ENCODE data around the gene PLCB3.
A peak's percentile ranks its signal among the peaks of the same experiment; 100 is the strongest.

The PLCB3 gene

DNA sequence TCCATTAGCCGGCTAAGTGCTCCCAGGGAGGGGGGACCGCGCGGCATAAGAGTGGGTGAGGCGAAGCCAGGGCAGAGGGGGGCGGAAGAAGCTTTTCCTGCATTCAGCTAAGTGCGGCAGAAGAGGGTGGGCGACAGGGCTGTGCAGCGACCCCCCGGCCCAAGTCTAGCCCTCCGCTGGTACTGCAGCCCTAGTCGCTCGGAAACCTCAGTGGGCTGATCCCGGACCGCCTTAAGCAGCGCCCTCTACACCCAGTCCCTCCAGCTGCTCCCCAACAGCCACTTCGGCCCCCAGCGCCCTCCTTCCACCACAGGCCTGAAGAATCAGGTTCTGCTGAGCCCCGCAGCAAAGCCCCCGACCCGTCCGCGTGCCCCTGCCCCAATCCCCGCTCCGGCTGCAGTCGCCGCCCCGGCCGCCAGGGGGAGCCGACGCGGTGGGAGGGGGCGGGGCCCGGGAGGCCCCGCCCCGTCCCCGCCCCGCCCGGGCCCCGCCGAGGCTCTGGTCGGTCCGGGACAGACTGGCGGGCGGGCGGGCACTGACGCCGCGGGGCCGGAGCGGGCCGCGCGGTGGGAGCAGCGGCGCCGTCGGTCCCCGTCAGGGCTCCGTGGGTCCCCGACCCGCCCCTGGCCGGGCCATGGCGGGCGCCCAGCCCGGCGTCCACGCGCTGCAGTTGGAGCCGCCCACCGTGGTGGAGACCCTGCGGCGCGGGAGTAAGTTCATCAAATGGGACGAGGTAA is at the start of gene PLCB3:
PLCB3 (plus strand) TSS at position 515 of the 737 bp plus-strand sequence; CDS start at position 635, 120 bp downstream.
- peak; percentile 88 for DNase-seq (ENCODE audit: low spot score)

- DNase-seq (ENCODE audit: low spot score): no peak
Observed at GRCh38 chr11:64201543-64201942, 49.8 kb upstream of the PLCB3 start.

DNA sequence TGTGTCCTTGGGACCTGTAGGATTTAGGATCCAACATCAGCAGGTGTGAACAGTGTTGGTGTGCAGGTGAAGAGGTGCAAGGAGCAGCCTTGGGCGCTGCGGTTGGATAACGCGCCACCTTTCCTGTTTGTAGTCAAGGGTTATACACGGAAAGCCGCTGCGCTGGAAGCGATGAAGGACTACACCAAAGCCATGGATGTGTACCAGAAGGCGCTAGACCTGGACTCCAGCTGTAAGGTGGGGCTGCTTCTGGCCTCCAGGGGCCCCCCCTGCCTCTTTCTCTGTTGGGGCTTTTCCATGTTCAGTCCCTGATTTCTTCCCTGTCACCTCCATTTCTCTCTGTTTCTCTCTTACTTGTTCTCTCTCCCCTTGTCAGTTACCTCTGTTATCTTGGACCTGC is 48.3 kb upstream of the PLCB3 start:
- no peak for DNase-seq (ENCODE audit: low spot score)

DNA sequence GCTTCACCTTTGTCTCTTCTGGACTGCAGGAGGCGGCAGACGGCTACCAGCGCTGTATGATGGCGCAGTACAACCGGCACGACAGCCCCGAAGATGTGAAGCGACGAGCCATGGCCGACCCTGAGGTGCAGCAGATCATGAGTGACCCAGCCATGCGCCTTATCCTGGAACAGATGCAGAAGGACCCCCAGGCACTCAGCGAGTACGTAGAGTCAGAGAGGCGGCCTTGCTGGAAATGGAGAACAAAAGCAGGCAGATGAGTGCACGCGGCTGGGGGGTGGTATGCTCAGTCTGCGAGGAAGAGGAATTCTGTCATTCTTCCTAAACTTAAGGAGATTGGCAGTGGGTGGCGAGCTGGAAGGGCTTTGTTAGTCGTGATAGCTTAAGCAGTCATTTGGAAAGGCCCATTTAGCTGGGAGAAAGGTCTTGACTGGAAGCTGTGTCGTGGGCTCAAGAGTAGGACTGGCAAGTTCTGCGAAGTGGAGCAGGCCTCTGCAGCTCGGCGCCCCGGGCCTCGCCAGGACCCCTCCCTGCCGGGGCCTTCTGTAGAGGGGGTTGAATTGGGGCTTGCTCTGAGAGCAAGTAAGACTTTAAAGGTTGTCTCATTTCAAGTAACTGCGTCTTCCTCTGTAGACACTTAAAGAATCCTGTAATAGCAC is 47.8 kb upstream of the PLCB3 start:
- no peak for DNase-seq (ENCODE audit: low spot score)

DNA sequence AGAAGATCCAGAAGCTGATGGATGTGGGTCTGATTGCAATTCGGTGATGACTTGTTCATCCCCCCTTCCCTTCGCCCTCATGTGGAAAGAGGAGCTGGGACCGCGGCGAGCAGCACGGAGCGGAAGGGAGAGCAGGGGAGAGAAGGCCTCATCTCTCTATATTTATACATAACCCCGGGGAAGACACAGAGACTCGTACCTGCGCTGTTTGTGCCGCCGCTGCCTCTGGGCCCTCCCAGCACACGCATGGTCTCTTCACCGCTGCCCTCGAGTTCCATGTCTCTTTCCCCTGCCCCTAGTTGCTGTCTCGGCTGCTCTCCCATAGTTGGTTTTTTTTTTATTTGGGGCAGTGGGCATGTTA is 47.3 kb upstream of the PLCB3 start:
- no peak for DNase-seq (ENCODE audit: low spot score)

GRCh38 chr11:64204464-64204989 is 46.8 kb upstream of the PLCB3 start:
- peak; percentile 54 for DNase-seq (ENCODE audit: low spot score)

DNA sequence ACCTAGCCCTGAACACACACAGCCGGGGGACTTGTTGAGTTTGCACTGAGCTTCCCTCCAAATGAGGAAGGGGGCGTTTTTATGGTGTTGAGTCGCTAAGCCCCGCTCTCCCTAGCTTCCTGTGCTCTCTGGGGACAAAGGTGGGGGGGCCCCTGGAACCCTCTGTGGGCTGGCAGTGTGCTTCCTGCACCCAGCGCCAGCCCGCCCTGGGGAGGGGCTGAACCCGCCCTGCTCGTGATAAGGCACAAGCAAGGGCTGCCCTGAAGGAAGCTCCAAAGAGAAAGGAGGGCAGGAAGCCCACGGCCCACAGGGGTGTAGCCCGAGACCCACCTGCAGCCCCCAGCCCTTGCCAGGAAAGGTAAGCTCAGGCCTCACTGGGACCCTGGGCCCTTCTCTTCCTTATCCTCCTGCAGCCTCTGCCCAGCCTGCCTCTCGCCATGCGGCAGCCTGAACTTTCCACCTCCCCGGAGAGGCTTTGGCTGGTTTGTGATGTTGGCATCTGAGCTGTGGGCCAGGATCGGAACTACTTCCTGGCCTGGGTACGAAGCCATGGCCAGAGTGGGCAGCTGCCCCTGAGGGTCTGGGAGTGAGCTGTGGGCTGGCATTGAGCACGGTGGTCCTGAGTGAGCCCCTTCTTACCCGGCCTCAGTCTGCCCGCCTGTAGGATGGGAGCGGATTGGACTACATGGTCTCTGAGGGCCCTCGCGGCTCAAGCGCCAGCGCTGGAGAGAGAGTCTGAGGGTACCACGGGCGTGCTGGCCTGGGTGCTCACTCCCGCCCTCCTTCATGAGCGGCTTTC is 44.7 kb upstream of the PLCB3 start, which contains the start of gene FERMT3:
FERMT3 (plus strand) TSS at position 265 of the 799 bp plus-strand sequence. CDS start 644 bp downstream, outside the sequence.
- DNase-seq (ENCODE audit: low spot score): no peak

DNA sequence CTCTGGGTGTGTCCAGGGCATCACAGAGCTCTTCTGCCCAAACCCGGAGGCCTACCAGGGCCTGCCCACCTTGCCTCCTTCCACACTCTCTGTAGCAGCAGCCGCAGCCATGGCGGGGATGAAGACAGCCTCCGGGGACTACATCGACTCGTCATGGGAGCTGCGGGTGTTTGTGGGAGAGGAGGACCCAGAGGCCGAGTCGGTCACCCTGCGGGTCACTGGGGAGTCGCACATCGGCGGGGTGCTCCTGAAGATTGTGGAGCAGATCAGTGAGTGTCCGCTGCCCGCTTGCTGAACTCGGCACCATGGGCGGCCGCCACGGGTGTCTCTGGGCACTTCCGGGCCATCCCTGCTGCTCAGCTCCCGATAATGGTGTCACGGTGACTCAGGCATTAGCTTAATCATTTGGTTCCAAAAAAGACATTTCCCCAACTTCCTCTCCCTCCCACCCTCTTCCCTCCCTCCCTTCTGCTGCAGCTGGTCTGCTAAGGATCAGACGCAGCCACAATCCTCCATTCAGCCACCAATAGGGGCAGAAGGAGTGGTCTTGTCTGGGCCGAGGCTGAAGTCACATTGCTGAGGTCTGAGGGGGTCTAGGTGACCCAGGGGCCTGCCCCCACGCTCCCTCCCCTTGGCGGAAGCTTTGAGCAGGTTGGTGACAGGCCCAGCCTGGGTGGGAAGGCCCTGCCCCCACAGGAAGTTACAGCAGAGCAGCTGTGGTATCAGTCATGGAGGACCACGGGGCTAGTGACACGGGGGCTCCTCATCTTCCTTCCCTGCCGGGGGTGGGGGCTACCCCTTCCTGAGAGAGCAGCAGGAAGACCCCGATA is 43.9 kb upstream of the PLCB3 start:
- DNase-seq (ENCODE audit: low spot score): peak; percentile 48

GRCh38 chr11:64208086-64208795 is 43.1 kb upstream of the PLCB3 start:
- peak; percentile 44 for DNase-seq (ENCODE audit: low spot score)

GRCh38 chr11:64208796-64209562 is 42.4 kb upstream of the PLCB3 start:
- no peak for DNase-seq (ENCODE audit: low spot score)

DNA sequence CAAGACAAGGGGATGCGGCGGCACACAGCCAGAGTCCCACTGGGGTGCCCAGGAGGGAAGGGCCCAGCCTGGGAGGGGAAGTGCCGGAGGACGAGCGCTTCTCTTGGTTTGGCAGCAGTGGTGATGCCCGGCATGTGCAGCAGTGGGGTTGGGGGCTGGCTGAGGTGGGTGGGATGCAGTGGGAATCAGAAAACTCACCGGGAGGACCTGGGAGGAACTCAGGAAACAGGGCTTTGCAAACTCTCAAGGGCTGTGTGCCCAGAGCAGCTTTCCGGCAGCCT is 41.8 kb upstream of the PLCB3 start:
- no peak for DNase-seq (ENCODE audit: low spot score)

GRCh38 chr11:64210301-64211020 is 40.9 kb upstream of the PLCB3 start:
- DNase-seq (ENCODE audit: low spot score): no peak

GRCh38 chr11:64211181-64211872 is 40.0 kb upstream of the PLCB3 start:
- no peak for DNase-seq (ENCODE audit: low spot score)

GRCh38 chr11:64216879-64217278 is 34.5 kb upstream of the PLCB3 start:
- DNase-seq (ENCODE audit: low spot score): no peak

- DNase-seq (ENCODE audit: low spot score): no peak
Observed at GRCh38 chr11:64218628-64219353, 32.5 kb upstream of the PLCB3 start.

DNA sequence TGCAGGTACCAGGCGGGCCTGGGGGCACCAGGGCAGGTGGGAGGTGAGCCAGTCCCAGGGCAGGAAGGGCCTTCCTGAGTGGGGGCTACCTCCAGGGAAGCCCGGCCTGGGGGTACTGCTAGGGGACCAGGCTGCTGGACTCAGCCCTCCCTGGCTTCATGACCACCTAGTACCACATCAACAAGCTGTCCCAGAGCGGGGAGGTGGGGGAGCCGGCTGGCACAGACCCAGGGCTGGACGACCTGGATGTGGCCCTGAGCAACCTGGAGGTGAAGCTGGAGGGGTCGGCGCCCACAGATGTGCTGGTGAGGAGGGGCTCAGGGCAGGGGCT is 32.0 kb upstream of the PLCB3 start:
- DNase-seq (ENCODE audit: low spot score): no peak

DNA sequence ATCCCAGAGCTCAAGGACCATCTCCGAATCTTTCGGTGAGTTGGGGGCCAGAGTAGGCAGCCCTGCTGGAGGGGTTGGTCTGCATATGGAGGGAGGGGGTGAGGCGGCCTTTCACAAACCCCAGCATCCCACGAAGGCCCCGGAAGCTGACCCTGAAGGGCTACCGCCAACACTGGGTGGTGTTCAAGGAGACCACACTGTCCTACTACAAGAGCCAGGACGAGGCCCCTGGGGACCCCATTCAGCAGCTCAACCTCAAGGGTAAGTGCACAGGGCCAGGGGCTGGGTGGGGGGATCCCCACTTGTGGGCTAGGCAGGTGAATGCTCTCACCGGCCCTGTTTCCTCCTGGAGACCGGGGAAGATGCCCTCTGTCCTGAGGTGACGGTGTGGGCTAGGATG is 31.6 kb upstream of the PLCB3 start:
- no peak for DNase-seq (ENCODE audit: low spot score)

GRCh38 chr11:64220271-64220670 is 31.1 kb upstream of the PLCB3 start:
- DNase-seq (ENCODE audit: low spot score): no peak

DNA sequence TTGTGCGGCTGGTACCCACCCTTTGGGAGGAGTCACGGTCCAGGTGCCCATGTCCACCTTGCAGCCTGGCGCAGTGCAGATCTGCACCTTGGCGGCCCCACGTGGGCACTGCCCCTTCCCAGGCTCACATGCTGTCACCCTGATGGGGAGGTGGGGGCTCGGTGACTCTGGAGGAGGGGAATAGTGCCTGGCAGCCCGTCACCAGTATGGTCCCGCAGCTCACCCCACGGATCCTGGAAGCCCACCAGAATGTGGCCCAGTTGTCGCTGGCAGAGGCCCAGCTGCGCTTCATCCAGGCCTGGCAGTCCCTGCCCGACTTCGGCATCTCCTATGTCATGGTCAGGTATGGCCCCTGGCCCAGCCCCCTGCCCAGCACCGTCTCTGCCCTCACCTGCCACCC is 30.5 kb upstream of the PLCB3 start:
- no peak for DNase-seq (ENCODE audit: low spot score)

Measured in ecto neural progenitor cell (in vitro differentiated cells).